Sigmoid colon (tissue), 7 donors: ENCODE data around the gene PGLYRP4. TPM values are rescaled to one million over a fixed set of nuclear protein-coding genes. Genes with fewer than 3 reads are reported as not detected.

Source experiments
- DNase-seq: peaks from one replicate; pipeline ENCODE4 v3.0.0-alpha.2; 2019
- H3K27ac ChIP-seq, 4 donors: fragments of 200-600 bp; sonication (generic); one replicate each; pipeline ENCODE4 v1.5.1; 2016 to 2019; ENCODE audit warnings: mild to moderate bottlenecking in 1 of 4
- H3K27me3 ChIP-seq, 3 donors: fragments of 200-600 bp; sonication (generic); one replicate each; pipeline ENCODE4 v1.5.1; 2019; ENCODE audit warnings: mild to moderate bottlenecking in 1 of 3
- H3K36me3 ChIP-seq, 4 donors: fragments of 200-600 bp; sonication (generic); one replicate each; pipeline ENCODE4 v1.5.1; 2016 to 2019
- H3K4me1 ChIP-seq, 4 donors: fragments of 200-600 bp; sonication (generic); one replicate each; pipeline ENCODE4 v1.5.1; 2017 to 2019
- H3K4me3 ChIP-seq, 4 donors: fragments of 200-600 bp; sonication (generic); one replicate each; pipeline ENCODE4 v1.5.1; 2017 to 2019; ENCODE audit warnings: mild to moderate bottlenecking in 2 of 4, moderate library complexity in 1 of 4
- H3K9me3 ChIP-seq, 4 donors: fragments of 200-600 bp in 3 of 4; sonication (generic) in 3 of 4; one replicate each; pipeline versions ENCODE4 v1.5.1 to v1.6.1; 2013 to 2019
- EP300 ChIP-seq, 4 donors: sonication (generic); formaldehyde crosslinking; IDR thresholded peaks; one replicate each; pipeline ENCODE4 v1.6.1; 2017; ENCODE audit warnings: antibody characterized with exemption in 4 of 4
- POLR2A ChIP-seq, 2 donors: fragments of 450-650 bp; IDR thresholded peaks; one replicate each; pipeline ENCODE4 v1.6.1; 2016; ENCODE audit warnings: antibody characterized with exemption in 2 of 2, mild to moderate bottlenecking in 2 of 2, moderate library complexity in 2 of 2
- POLR2AphosphoS5 ChIP-seq, 4 donors: sonication (generic); formaldehyde crosslinking; IDR thresholded peaks; one replicate each; pipeline ENCODE4 v1.6.1; 2017; ENCODE audit warnings: antibody characterized with exemption in 4 of 4
- whole genome bisulfite sequencing, 2 donors: extraction: QIAGEN DNeasy Blood & Tissue Kit; methylation state at CpG; one replicate each; pipeline ENCODE4 v1.1.7; 2013; 5-methylcytosine and 5-hydroxymethylcytosine counted together
- intact Hi-C: fragments of 100-400 bp; cut with DNase I; formaldehyde crosslinking; loops from one replicate; pipeline ENCODE4 v1.15.1; 2023
- polyA plus RNA-seq, 3 donors: library from polyadenylated mRNA; stranded (reverse); fragments of 200-250 nt; gene quantifications; one replicate each; pipeline ENCODE4 v1.2.3, GENCODE V29; 2013
- small RNA-seq, 3 donors: library from RNA; depleted of rRNA; stranded (forward); fragments of <200 nt; gene quantifications; one replicate each; pipeline ENCODE3, GENCODE V24; 2016
- total RNA-seq, 4 donors: library from RNA; depleted of rRNA; stranded (reverse); fragments of >200 nt; gene quantifications; one replicate each; pipeline ENCODE4 v1.1.0, GENCODE V29; 2016
- TF ChIP-seq, protein P1 (sequence below), 4 experiments: fragments of 450-650 bp in 3 of 4; fragments of 200-600 bp in 1 of 4; IDR thresholded peaks; one replicate each; pipeline ENCODE4 v1.5.1; 2016 to 2019; ENCODE audit warnings: antibody characterized with exemption in 4 of 4, mild to moderate bottlenecking in 3 of 4, moderate library complexity in 2 of 4
- donor health status: healthy with polysubstance abuse.
- donor health status: Bipolar disorder and iron deficiency.
- donor health status: healthy.

Gene PGLYRP4
- total and polyA plus RNA-seq, 7 donors = 1.1 TPM; not detected in 6

DNA sequence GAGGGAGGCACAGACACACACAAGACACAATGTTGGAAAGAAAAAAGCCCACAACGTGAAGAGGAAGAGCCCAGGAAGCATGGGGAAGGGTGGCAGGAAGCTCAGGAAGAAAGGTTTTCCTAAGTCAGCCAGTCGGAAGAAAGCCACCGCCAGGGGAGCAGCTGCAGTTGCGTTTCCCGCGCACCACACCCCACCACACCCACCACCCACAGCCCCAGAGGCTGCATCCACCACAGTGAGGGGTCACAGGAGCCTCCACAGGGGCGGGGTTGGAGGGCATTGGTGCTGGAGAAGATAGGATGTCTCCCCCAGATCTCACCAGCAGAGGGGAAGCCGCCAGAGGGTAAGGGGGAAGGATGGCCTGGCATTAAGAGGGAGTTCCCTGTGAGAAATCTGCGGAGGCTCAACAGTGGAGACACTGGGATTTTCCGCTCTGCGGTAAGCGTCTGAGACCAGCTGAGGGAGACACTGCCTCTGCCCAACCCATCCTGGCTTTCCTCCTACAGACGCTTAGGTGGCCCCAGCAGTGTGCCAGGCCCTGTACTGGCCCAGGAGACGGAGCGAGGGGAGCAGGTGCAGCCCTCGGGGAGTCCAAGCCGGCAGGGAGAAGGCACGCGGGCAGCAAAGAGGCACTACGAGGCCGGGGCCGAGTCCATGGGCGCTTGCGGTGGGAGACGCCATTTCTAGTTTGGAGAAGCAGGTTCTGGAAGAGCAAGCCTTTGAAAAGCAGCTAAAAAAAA is 55.7 kb downstream of the PGLYRP4 start:
- WGBS, 2 donors = 63 to 69% methylated on average over 25 of the region's 25 CpGs
- H3K9me3 ChIP-seq = no peaks in the 10 kb centered on the region

DNA sequence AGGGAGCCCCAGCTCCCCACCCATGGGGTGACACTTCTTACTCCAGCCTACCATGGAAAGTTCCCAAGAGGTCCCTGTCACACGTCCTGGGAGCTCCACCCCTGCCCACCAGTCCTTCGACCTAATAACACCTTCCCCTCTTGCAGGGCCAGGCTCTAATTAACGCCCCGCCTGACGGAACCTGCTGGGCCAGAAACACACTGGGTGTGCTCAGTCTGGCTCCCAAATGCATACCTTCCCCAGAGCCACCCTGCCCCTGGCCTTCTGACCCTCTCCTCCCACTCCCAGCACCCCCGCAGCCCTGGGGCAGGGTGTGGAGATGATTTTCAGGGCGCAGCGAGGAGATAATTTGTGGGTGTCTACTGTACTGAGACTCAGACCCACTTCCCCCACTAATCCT is 56.5 kb downstream of the PGLYRP4 start:
- 26 to 66% methylated on average over 8 of the region's 8 CpGs for WGBS, 2 donors
- Histone ChIP-seq H3K27me3 (peaks cover 0 to 7% (median 0%) of the 10 kb centered on the region in 3 donors), H3K4me3 (no peak overlapping the region), H3K36me3 (no peaks in the 10 kb centered on the region), H3K4me1 (no peaks in the 10 kb centered on the region), H3K27ac (no peak overlapping the region), H3K9me3 (no peaks in the 10 kb centered on the region)
- DNase-seq = no peak
- no peak for TF ChIP-seq EP300 (IDR thresholded peaks at IDR 0.05)
- TF ChIP-seq, protein P1, sequence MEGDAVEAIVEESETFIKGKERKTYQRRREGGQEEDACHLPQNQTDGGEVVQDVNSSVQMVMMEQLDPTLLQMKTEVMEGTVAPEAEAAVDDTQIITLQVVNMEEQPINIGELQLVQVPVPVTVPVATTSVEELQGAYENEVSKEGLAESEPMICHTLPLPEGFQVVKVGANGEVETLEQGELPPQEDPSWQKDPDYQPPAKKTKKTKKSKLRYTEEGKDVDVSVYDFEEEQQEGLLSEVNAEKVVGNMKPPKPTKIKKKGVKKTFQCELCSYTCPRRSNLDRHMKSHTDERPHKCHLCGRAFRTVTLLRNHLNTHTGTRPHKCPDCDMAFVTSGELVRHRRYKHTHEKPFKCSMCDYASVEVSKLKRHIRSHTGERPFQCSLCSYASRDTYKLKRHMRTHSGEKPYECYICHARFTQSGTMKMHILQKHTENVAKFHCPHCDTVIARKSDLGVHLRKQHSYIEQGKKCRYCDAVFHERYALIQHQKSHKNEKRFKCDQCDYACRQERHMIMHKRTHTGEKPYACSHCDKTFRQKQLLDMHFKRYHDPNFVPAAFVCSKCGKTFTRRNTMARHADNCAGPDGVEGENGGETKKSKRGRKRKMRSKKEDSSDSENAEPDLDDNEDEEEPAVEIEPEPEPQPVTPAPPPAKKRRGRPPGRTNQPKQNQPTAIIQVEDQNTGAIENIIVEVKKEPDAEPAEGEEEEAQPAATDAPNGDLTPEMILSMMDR (IDR thresholded peaks at IDR 0.05) = no peak
- TF ChIP-seq POLR2AphosphoS5 (IDR thresholded peaks at IDR 0.05) = no peak
- TF ChIP-seq POLR2A (IDR thresholded peaks at IDR 0.05) = no peak
- intact Hi-C loops = no loop called here

More for the DNA sequence above, 55.7 kb downstream of the PGLYRP4 start:
- no peaks in the 10 kb centered on the region for H3K4me1 ChIP-seq
- DNase-seq = no peak
- H3K27me3 ChIP-seq = peaks cover 0 to 7% (median 0%) of the 10 kb centered on the region in 3 donors
- intact Hi-C loops = no loop called here
- no peak overlapping the region for H3K4me3 ChIP-seq
- no peak overlapping the region for H3K27ac ChIP-seq
- no peaks in the 10 kb centered on the region for H3K36me3 ChIP-seq
- no peak for TF ChIP-seq POLR2A (IDR thresholded peaks at IDR 0.05)
- TF ChIP-seq, protein P1 (IDR thresholded peaks at IDR 0.05) = no peak
- TF ChIP-seq POLR2AphosphoS5 (IDR thresholded peaks at IDR 0.05) = no peak
- no peak for TF ChIP-seq EP300 (IDR thresholded peaks at IDR 0.05)

DNA sequence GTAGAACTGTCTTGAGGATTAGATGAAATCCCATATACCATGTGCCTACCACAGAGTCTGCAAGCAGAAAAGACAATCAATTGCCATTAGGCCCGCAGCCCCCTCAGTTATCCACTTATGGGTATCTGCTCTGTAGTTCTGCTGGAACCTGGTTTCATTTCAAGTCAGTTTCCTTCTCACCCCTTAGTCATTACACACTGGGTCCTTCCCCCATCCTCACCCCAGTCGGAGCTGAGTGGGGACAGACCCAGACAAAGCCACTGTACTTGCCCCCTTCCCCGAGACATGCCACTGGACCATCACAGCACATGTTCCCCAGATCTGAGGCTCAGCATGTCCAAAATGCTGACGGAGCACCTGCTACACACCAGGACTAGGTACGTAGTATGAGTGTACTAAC is 57.1 kb downstream of the PGLYRP4 start:
- Histone ChIP-seq H3K27ac (no peak overlapping the region), H3K36me3 (no peaks in the 10 kb centered on the region), H3K4me3 (no peak overlapping the region), H3K4me1 (no peaks in the 10 kb centered on the region), H3K27me3 (peaks cover 0 to 7% (median 0%) of the 10 kb centered on the region in 3 donors), H3K9me3 (no peaks in the 10 kb centered on the region)
- no peak for TF ChIP-seq POLR2A (IDR thresholded peaks at IDR 0.05)
- TF ChIP-seq, protein P1 (IDR thresholded peaks at IDR 0.05) = no peak
- TF ChIP-seq POLR2AphosphoS5 (IDR thresholded peaks at IDR 0.05) = no peak
- intact Hi-C loops = no loop called here
- 84 to 87% methylated on average over 5 of the region's 5 CpGs for WGBS, 2 donors
- no peak for DNase-seq

DNA sequence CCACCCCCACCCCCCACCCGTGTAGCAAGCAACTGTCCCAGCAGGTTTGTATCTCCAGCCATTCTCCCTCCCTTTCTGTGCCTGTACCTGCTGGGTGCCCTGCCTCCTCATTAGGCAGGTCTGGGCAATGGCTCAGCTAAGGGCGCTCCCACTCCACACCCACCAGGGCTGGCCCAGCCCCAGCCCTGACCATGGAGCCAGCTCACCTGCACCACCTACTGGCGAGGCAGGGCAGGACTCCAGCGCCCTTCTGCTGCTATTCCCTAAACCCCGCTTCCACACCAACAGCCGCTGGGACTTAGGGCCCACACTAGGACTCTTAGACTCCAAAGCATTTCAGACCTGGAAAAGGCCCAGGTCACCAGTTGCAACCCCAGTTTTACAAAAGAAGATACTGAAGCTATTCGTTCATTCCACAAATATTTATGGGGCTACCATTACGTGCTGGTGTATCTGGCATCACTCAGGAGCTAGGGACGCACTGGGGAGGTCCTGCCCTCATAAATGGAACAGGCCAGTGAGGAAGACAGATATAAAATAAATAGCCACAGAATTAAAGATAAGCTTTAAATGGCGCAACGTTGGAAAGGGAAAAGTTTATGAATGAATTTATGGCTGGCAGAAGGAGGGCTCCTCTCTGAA is 59.9 kb downstream of the PGLYRP4 start:
- 67 to 69% methylated on average over 11 of the region's 11 CpGs for WGBS, 2 donors
- H3K27ac ChIP-seq = no peak overlapping the region
- intact Hi-C loops = no loop called here
- no peak overlapping the region for H3K4me3 ChIP-seq
- peaks cover 0 to 7% (median 0%) of the 10 kb centered on the region in 3 donors for H3K27me3 ChIP-seq
- H3K9me3 ChIP-seq = no peaks in the 10 kb centered on the region
- DNase-seq = no peak
- TF ChIP-seq EP300 (IDR thresholded peaks at IDR 0.05) (no peak), POLR2AphosphoS5 (IDR thresholded peaks at IDR 0.05) (no peak), POLR2A (IDR thresholded peaks at IDR 0.05) (no peak)
- TF ChIP-seq, protein P1 (IDR thresholded peaks at IDR 0.05) = no peak
- no peaks in the 10 kb centered on the region for H3K36me3 ChIP-seq
- no peaks in the 10 kb centered on the region for H3K4me1 ChIP-seq

Small RNA genes lying within 50 kb of the gene (small RNA-seq; reads per million reads assigned to genes)
- gene RNU6-160P = 0 reads per million in 3 donors
- 0 reads per million in 3 donors for gene S100A15A

Other genes starting within 250 kb of the PGLYRP4 start
- gene SPRR2F, start 235.3 kb downstream of the PGLYRP4 start, total RNA-seq = not detected
- not detected for gene SPRR2F, start 235.3 kb downstream of the PGLYRP4 start, polyA plus RNA-seq
- gene SPRR2G, start 198.0 kb downstream of the PGLYRP4 start, total RNA-seq = not detected
- not detected for gene SPRR2G, start 198.0 kb downstream of the PGLYRP4 start, polyA plus RNA-seq
- not detected for gene LELP1, start 145.4 kb downstream of the PGLYRP4 start, total RNA-seq
- not detected for gene LELP1, start 145.4 kb downstream of the PGLYRP4 start, polyA plus RNA-seq
- gene PRR9, start 131.3 kb downstream of the PGLYRP4 start, total RNA-seq = not detected
- gene PRR9, start 131.3 kb downstream of the PGLYRP4 start, polyA plus RNA-seq = not detected
- not detected for gene LORICRIN, start 89.2 kb downstream of the PGLYRP4 start, total RNA-seq
- under 1 TPM in 1 of 3 donors, not detected in 2; 0.06 TPM for gene LORICRIN, start 89.2 kb downstream of the PGLYRP4 start, polyA plus RNA-seq
- not detected for gene PGLYRP3, start 35.9 kb downstream of the PGLYRP4 start, total RNA-seq
- gene PGLYRP3, start 35.9 kb downstream of the PGLYRP4 start, polyA plus RNA-seq = under 1 TPM in 1 of 3 donors, not detected in 2; 0.16 TPM
- gene S100A9, start 9.0 kb upstream of the PGLYRP4 start, total RNA-seq = 100 to 1,000 TPM in 3 of 4 donors, 10 to 100 TPM in 1; 73.4 to 943 (median 280) TPM
- 100 to 1,000 TPM; 221 to 449 (median 351) TPM for gene S100A9, start 9.0 kb upstream of the PGLYRP4 start, polyA plus RNA-seq
- not detected for gene S100A12, start 26.8 kb upstream of the PGLYRP4 start, total RNA-seq
- gene S100A12, start 26.8 kb upstream of the PGLYRP4 start, polyA plus RNA-seq = 10 to 100 TPM in 2 of 3 donors, 1 to 10 TPM in 1; 2.9 to 23.4 (median 20.8) TPM
- gene S100A8, start 42.2 kb upstream of the PGLYRP4 start, total RNA-seq = 100 to 1,000 TPM in 1 of 4 donors, 10 to 100 TPM in 2, not detected in 1; 14.2 to 103 (median 32.1) TPM
- 100 to 1,000 TPM in 1 of 3 donors, 10 to 100 TPM in 2; 68.8 to 109 (median 95.7) TPM for gene S100A8, start 42.2 kb upstream of the PGLYRP4 start, polyA plus RNA-seq
- gene S100A7A, start 67.7 kb upstream of the PGLYRP4 start, total RNA-seq = not detected
- gene S100A7A, start 67.7 kb upstream of the PGLYRP4 start, polyA plus RNA-seq = not detected
- not detected for gene S100A7, start 111.8 kb upstream of the PGLYRP4 start, total RNA-seq
- gene S100A7, start 111.8 kb upstream of the PGLYRP4 start, polyA plus RNA-seq = not detected
- 1,000 to 10,000 TPM in 1 of 4 donors, 100 to 1,000 TPM in 3; 445 to 1,159 (median 590) TPM for gene S100A6, start 187.2 kb upstream of the PGLYRP4 start, total RNA-seq
- gene S100A6, start 187.2 kb upstream of the PGLYRP4 start, polyA plus RNA-seq = 1,000 to 10,000 TPM; 4,079 to 7,223 (median 4,178) TPM
- gene S100A5, start 192.1 kb upstream of the PGLYRP4 start, total RNA-seq = not detected
- gene S100A5, start 192.1 kb upstream of the PGLYRP4 start, polyA plus RNA-seq = not detected
- gene S100A4, start 197.0 kb upstream of the PGLYRP4 start, total RNA-seq = 100 to 1,000 TPM; 189 to 486 (median 288) TPM
- 100 to 1,000 TPM; 304 to 499 (median 336) TPM for gene S100A4, start 197.0 kb upstream of the PGLYRP4 start, polyA plus RNA-seq
- gene S100A3, start 200.4 kb upstream of the PGLYRP4 start, total RNA-seq = 1 to 10 TPM; 1.1 to 4.3 (median 2.2) TPM
- 1 to 10 TPM; 1.4 to 3.9 (median 3.6) TPM for gene S100A3, start 200.4 kb upstream of the PGLYRP4 start, polyA plus RNA-seq
- 1 to 10 TPM in 1 of 4 donors, under 1 TPM in 1, not detected in 2; 0.68 to 1.8 TPM for gene S100A2, start 217.0 kb upstream of the PGLYRP4 start, total RNA-seq
- gene S100A2, start 217.0 kb upstream of the PGLYRP4 start, polyA plus RNA-seq = 10 to 100 TPM in 1 of 3 donors, 1 to 10 TPM in 2; 1.8 to 16.2 (median 2.3) TPM